PC-3 (cell line): ENCODE results near the gene ETV3L.

Experiments used
- CTCF ChIP-seq: fragments of 300-600 bp; sonication (generic); conservative IDR thresholded peaks from 2 replicates; pipeline ENCODE4 v1.5.1; 2017; ENCODE audit warnings: antibody characterized with exemption, low read depth, mild to moderate bottlenecking, low read length
- EZH2 ChIP-seq: fragments of 300-600 bp; sonication (generic); IDR thresholded peaks from one replicate; pipeline ENCODE4 v1.6.1; 2017; ENCODE audit warnings: antibody characterized with exemption, mild to moderate bottlenecking, low read length; ENCODE audit not compliant: unreplicated experiment

- no peak for TF ChIP-seq CTCF
- no peak for TF ChIP-seq EZH2
These were observed 14.2 kb downstream of the ETV3L start for GRCh38 chr1:157085421-157085820.
